GM12878 (cell line): Measurements from ENCODE around the gene ERP27. TPM values are rescaled to one million over a fixed set of nuclear protein-coding genes. Genes with fewer than 3 reads are reported as not detected.

Source experiments
- ATAC-seq: fragments of 200-7000 bp; cut with Tn5 transposase; 3 replicates; pipeline ENCODE4 v1.9.1; 2020; ENCODE audit warnings: mild to moderate bottlenecking, moderate library complexity
- BruUV-seq: library from RNA; stranded (reverse); fragments of 400-500 nt; replicated peaks from 2 replicates; lab custom pipeline; 2021; lab: Mats Ljungman, UMichigan
- CTCF ChIA-PET: fragments of 300-600 bp; sonication (Branson Sonifier 250); formaldehyde crosslinking; extraction: SDS; loops from one replicate; lab custom pipeline; 2021; ENCODE audit warnings: inconsistent platforms; lab: Yijun Ruan, JAX
- POLR2A ChIA-PET: fragments of 350-600 bp; formaldehyde crosslinking; extraction: SDS; loops from one replicate; lab custom pipeline; 2021; ENCODE audit warnings: inconsistent platforms; lab: Charles Lee
- RAD21 ChIA-PET: fragments of 300-600 bp; sonication (Branson Sonifier 250); formaldehyde crosslinking; loops from one replicate; lab custom pipeline; 2023; ENCODE audit warnings: antibody characterized with exemption; ENCODE audit not compliant: unreplicated experiment; lab: Charles Lee
- SMC1A ChIA-PET: fragments of 300-600 bp; sonication (Branson Sonifier 250); formaldehyde crosslinking; loops from one replicate; lab custom pipeline; 2023; ENCODE audit not compliant: unreplicated experiment, uncharacterized antibody; lab: Charles Lee
- DNase-seq: peaks from one replicate; pipeline ENCODE4 v3.0.0-alpha.2; 2011; ENCODE audit warnings: low read depth, low spot score
- FAIRE-seq: peaks from 3 replicates; lab custom pipeline; 2011; peaks lifted over from hg19 to GRCh38; lab: Jason Lieb, UNC
- H2AFZ ChIP-seq: 2 replicates; pipeline ENCODE4 v1.6.0; 2011; ENCODE audit warnings: low read depth, low read length, control low read depth; ENCODE audit not compliant: control insufficient read depth
- H3K27ac ChIP-seq: 2 replicates; pipeline ENCODE4 v1.5.1; 2011; ENCODE audit warnings: control low read depth; ENCODE audit not compliant: control insufficient read depth, insufficient read depth
- H3K27me3 ChIP-seq, 2 experiments: replicated peaks in 1 of 2; 2 replicates each; pipeline versions ENCODE4 v1.6.0 to v1.6.1; 2011; ENCODE audit warnings: low read length in 1 of 2; ENCODE audit not compliant: control insufficient read depth in 2 of 2, insufficient read depth in 2 of 2
- H3K36me3 ChIP-seq, 2 experiments: 2 replicates each; pipeline ENCODE4 v1.5.1; 2011; ENCODE audit warnings: low read length in 1 of 2; ENCODE audit not compliant: control insufficient read depth in 2 of 2, insufficient read depth in 2 of 2
- H3K4me1 ChIP-seq: 2 replicates; pipeline ENCODE4 v1.6.1; 2011; ENCODE audit warnings: mild to moderate bottlenecking, low read length, moderate library complexity, mixed read lengths; ENCODE audit not compliant: control insufficient read depth, insufficient read depth
- H3K4me2 ChIP-seq: 2 replicates; pipeline ENCODE4 v1.6.0; 2011; ENCODE audit warnings: control low read depth; ENCODE audit not compliant: control insufficient read depth, insufficient read depth
- H3K4me3 ChIP-seq: fragments of 200-600 bp; sonication (generic); 2 replicates; pipeline ENCODE4 v1.5.1; 2016
- H3K79me2 ChIP-seq: 2 replicates; pipeline ENCODE4 v1.6.0; 2011; ENCODE audit warnings: low read length; ENCODE audit not compliant: control insufficient read depth, insufficient read depth
- H3K9ac ChIP-seq: 2 replicates; pipeline ENCODE4 v1.8.0; 2011; ENCODE audit warnings: low read length, control low read depth, mixed read lengths; ENCODE audit not compliant: control insufficient read depth, insufficient read depth
- H3K9me3 ChIP-seq: replicated peaks from 3 replicates; pipeline ENCODE4 v1.5.1; 2011; ENCODE audit warnings: mild to moderate bottlenecking, low read length; ENCODE audit not compliant: control insufficient read depth, insufficient read depth
- H4K20me1 ChIP-seq: 2 replicates; pipeline ENCODE4 v1.6.0; 2011; ENCODE audit not compliant: control insufficient read depth, insufficient read depth
- BCL3 ChIP-seq: IDR thresholded peaks from 2 replicates; pipeline ENCODE4 v1.6.1; 2011; ENCODE audit warnings: borderline replicate concordance, low read depth, mild to moderate bottlenecking, moderate library complexity, low read length; ENCODE audit not compliant: insufficient read depth, poor library complexity, severe bottlenecking
- GABPA ChIP-seq: IDR thresholded peaks from 2 replicates; pipeline ENCODE4 v1.6.1; 2014; ENCODE audit warnings: antibody characterized with exemption, low read depth, mild to moderate bottlenecking, inconsistent platforms
- MYC ChIP-seq: IDR thresholded peaks from 2 replicates; pipeline ENCODE4 v1.6.1; 2011; ENCODE audit warnings: mild to moderate bottlenecking, low read length, moderate library complexity, inconsistent platforms; ENCODE audit not compliant: insufficient read depth, insufficient replicate concordance, insufficient read length, severe bottlenecking
- PBX3 ChIP-seq: IDR thresholded peaks from 2 replicates; pipeline ENCODE4 v1.6.1; 2011; ENCODE audit warnings: mild to moderate bottlenecking, low read depth, low read length, moderate library complexity; ENCODE audit not compliant: insufficient replicate concordance
- RB1 ChIP-seq: fragments of 450-650 bp; formaldehyde crosslinking; IDR thresholded peaks from 2 replicates; pipeline ENCODE4 v1.6.1; 2017; ENCODE audit warnings: mild to moderate bottlenecking, borderline replicate concordance
- SUPT20H ChIP-seq: IDR thresholded peaks from 2 replicates; pipeline ENCODE4 v1.6.1; 2011; ENCODE audit warnings: low read depth, mild to moderate bottlenecking, low read length, moderate library complexity, borderline replicate concordance; ENCODE audit not compliant: control insufficient read depth
- TCF7 ChIP-seq: IDR thresholded peaks from 2 replicates; pipeline ENCODE4 v1.6.1; 2014; ENCODE audit warnings: antibody characterized with exemption, borderline replicate concordance
- ZSCAN29 ChIP-seq: fragments of 450-650 bp; IDR thresholded peaks from 2 replicates; pipeline ENCODE4 v1.6.1; 2017; ENCODE audit warnings: mild to moderate bottlenecking, moderate library complexity
- WGBS: methylation state at CpG from one replicate; pipeline ENCODE4 v1.1.6; 2016; ENCODE audit warnings: low lambda C conversion rate; ENCODE audit not compliant: insufficient replicate concordance, insufficient coverage; ENCODE audit errors: missing lambda C conversion rate; 5-methylcytosine and 5-hydroxymethylcytosine counted together
- in situ Hi-C: fragments of 300-500 bp; cut with MboI; formaldehyde crosslinking; loops from 9 replicates; pipeline ENCODE4 v1.14.3; 2018; ENCODE audit warnings: mixed read lengths
- intact Hi-C: fragments of 100-400 bp; cut with micrococcal nuclease; formaldehyde crosslinking; loops from one replicate; pipeline ENCODE4 v1.14.2; 2022; ENCODE audit not compliant: unreplicated experiment
- polyA plus RNA-seq, 11 experiments: library from polyadenylated mRNA; depleted of rRNA in 4 of 11; unstranded in 6 of 11; stranded (reverse) in 5 of 11; fragments of >200 nt; fragmentation: Nextera tagmentation in 4 of 11; fragmentation: Illumina TruSeq in 1 of 11; extraction: Ambion mirVana in 4 of 11; extraction: Trizol in 1 of 11; gene quantifications; 1 replicate in 1 of 11; 2 replicates in 10 of 11; pipeline versions ENCODE4 v1.2.1 to v1.2.3, GENCODE V29; 2011 to 2016; ENCODE audit warnings: inconsistent platforms in 2 of 11, missing spikeins in 2 of 11, low read depth in 1 of 11
- total RNA-seq, 4 experiments: library from RNA; depleted of rRNA in 3 of 4; stranded (reverse); fragments of >200 nt in 3 of 4; fragmentation: Illumina TruSeq in 1 of 4; extraction: Trizol in 1 of 4; gene quantifications; 2 replicates each; pipeline versions ENCODE4 v1.2.1 to v1.2.3, GENCODE V29; 2013 to 2021
- TF ChIP-seq, protein P1 (sequence below): fragments of 450-650 bp; formaldehyde crosslinking; IDR thresholded peaks from 2 replicates; pipeline ENCODE4 v1.5.0; 2022; ENCODE audit warnings: mild to moderate bottlenecking, missing genetic modification characterization

Gene ERP27
- total and polyA plus RNA-seq, 10 of the 15 experiments (the other 5 are each of a cell fraction or from before 2014, with no cell fraction given) = 0.91 to 2.4 (median 1.4) TPM

- no peaks in the 10 kb centered on the region for H3K36me3 ChIP-seq
- CTCF ChIA-PET = no interaction called here
- no peak overlapping the region for H3K9ac ChIP-seq
- no peak for ATAC-seq
- no peak overlapping the region for H3K4me2 ChIP-seq
- WGBS = 33% methylated on average over 1 of the region's 1 CpG
- no peaks in the 10 kb centered on the region for H3K27me3 ChIP-seq
- no peaks in the 10 kb centered on the region for H3K4me1 ChIP-seq
- no peaks in the 10 kb centered on the region for H3K9me3 ChIP-seq
- no TSS peak for BruUV-seq
- FAIRE-seq = no peak
- SMC1A ChIA-PET = interaction anchor here (0.6 to 1.9 kb wide), 5 partner anchors 10 to 148 kb away, joined by 3 to 6 read pairs (median 3); no protein-coding TSS in a partner anchor
- POLR2A ChIA-PET = interaction anchor here (0.6 kb wide), 1 partner anchor 203 kb away, joined by 4 read pairs; no protein-coding TSS in a partner anchor
- no peak overlapping the region for H2AFZ ChIP-seq
- no peak overlapping the region for H3K4me3 ChIP-seq
- intact Hi-C loops = no loop called here
- H3K79me2 ChIP-seq = no peaks in the 10 kb centered on the region
- TF ChIP-seq SUPT20H = no peak
- no peaks in the 10 kb centered on the region for H4K20me1 ChIP-seq
- no peak for DNase-seq
- RAD21 ChIA-PET = interaction anchor here (1.2 kb wide), 1 partner anchor 117 kb away, joined by 4 read pairs; no protein-coding TSS in a partner anchor
- in situ Hi-C loops = no loop called here
- no peak overlapping the region for H3K27ac ChIP-seq
These were observed 59.8 kb downstream of the ERP27 start for GRCh38 chr12:14878488-14878887.

DNA sequence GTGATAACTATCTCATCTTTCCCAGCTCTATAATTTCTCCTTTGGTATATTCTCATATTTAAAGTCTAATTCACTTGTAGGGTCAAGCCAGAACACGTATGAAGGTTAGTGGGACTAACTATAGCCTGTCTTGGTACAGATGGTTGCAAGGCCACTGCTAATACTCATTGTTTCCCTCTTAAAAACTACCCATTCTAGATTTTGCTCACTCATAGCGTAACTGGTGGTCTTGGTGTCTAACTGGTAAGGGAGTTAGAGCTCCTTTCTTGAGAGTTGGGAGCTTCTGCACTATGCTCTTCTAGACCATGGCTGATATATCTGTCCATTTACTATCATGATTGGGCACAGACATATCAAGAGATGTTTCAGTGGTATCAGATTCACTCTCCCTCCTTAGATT is 61.5 kb downstream of the ERP27 start:
- no peaks in the 10 kb centered on the region for H4K20me1 ChIP-seq
- no peaks in the 10 kb centered on the region for H3K79me2 ChIP-seq
- in situ Hi-C loops (no loop called here), intact Hi-C loops (no loop called here)
- ChIA-PET RAD21 (no interaction called here), CTCF (interaction anchor here (0.7 to 1.0 kb wide), 2 partner anchors 15 to 19 kb away, joined by 3 read pairs; no protein-coding TSS in a partner anchor), POLR2A (interaction anchor here (0.5 kb wide), 2 partner anchors 107 to 551 kb away, joined by 4 read pairs; no protein-coding TSS in a partner anchor), SMC1A (interaction anchor here (1.0 to 1.9 kb wide), 4 partner anchors 11 to 19 kb away, joined by 3 to 6 read pairs (median 4); no protein-coding TSS in a partner anchor)
- no peak overlapping the region for H3K9ac ChIP-seq
- ATAC-seq (no peak), FAIRE-seq (no peak), DNase-seq (no peak)
- BruUV-seq = no TSS peak
- no peaks in the 10 kb centered on the region for H3K27me3 ChIP-seq
- H2AFZ ChIP-seq = no peak overlapping the region
- WGBS = 27% methylated on average over 2 of the region's 2 CpGs
- no peak overlapping the region for H3K4me2 ChIP-seq
- no peaks in the 10 kb centered on the region for H3K36me3 ChIP-seq
- no peaks in the 10 kb centered on the region for H3K9me3 ChIP-seq
- H3K4me3 ChIP-seq = no peak overlapping the region
- H3K27ac ChIP-seq = no peak overlapping the region
- H3K4me1 ChIP-seq = no peaks in the 10 kb centered on the region
- TF ChIP-seq RB1 = no peak
- no peak for TF ChIP-seq ZSCAN29
- no peak for TF ChIP-seq GABPA
- TF ChIP-seq TCF7 = no peak
- no peak for TF ChIP-seq BCL3
- TF ChIP-seq, protein P1, sequence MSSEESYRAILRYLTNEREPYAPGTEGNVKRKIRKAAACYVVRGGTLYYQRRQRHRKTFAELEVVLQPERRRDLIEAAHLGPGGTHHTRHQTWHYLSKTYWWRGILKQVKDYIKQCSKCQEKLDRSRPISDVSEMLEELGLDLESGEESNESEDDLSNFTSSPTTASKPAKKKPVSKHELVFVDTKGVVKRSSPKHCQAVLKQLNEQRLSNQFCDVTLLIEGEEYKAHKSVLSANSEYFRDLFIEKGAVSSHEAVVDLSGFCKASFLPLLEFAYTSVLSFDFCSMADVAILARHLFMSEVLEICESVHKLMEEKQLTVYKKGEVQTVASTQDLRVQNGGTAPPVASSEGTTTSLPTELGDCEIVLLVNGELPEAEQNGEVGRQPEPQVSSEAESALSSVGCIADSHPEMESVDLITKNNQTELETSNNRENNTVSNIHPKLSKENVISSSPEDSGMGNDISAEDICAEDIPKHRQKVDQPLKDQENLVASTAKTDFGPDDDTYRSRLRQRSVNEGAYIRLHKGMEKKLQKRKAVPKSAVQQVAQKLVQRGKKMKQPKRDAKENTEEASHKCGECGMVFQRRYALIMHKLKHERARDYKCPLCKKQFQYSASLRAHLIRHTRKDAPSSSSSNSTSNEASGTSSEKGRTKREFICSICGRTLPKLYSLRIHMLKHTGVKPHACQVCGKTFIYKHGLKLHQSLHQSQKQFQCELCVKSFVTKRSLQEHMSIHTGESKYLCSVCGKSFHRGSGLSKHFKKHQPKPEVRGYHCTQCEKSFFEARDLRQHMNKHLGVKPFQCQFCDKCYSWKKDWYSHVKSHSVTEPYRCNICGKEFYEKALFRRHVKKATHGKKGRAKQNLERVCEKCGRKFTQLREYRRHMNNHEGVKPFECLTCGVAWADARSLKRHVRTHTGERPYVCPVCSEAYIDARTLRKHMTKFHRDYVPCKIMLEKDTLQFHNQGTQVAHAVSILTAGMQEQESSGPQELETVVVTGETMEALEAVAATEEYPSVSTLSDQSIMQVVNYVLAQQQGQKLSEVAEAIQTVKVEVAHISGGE = no peak
- no peak for TF ChIP-seq PBX3
- no peak for TF ChIP-seq MYC
